IPS DF 6.9 (cell line): ENCODE data around the gene KISS1R.

ENCODE experiments used
- DNase-seq: peaks from one replicate; pipeline ENCODE4 v3.0.0-alpha.2; 2013; ENCODE audit warnings: low read depth, low spot score
- H3K27ac ChIP-seq: one replicate; pipeline ENCODE4 v1.5.1; 2013; ENCODE audit warnings: low read length, control low read depth
- H3K27me3 ChIP-seq: 2 replicates; pipeline ENCODE4 v1.6.1; 2013; ENCODE audit warnings: mild to moderate bottlenecking, low read length; ENCODE audit not compliant: control insufficient read depth, insufficient read depth
- H3K36me3 ChIP-seq: 2 replicates; pipeline ENCODE4 v1.6.1; 2013; ENCODE audit warnings: low read length; ENCODE audit not compliant: control insufficient read depth, insufficient read depth
- H3K4me1 ChIP-seq: 2 replicates; pipeline ENCODE4 v1.6.1; 2013; ENCODE audit warnings: low read length; ENCODE audit not compliant: control insufficient read depth, insufficient read depth
- H3K4me3 ChIP-seq: 2 replicates; pipeline ENCODE4 v1.5.1; 2013; ENCODE audit warnings: mild to moderate bottlenecking, low read length
- H3K9me3 ChIP-seq: 2 replicates; pipeline ENCODE4 v1.6.1; 2013; ENCODE audit warnings: low read length, inconsistent platforms; ENCODE audit not compliant: control insufficient read depth, insufficient read depth
- WGBS: extraction: QIAGEN DNeasy Blood & Tissue Kit; methylation state at CpG from one replicate; pipeline ENCODE4 v1.1.7; 2013; ENCODE audit warnings: mixed read lengths, missing lambda C conversion rate; ENCODE audit not compliant: insufficient read length, insufficient coverage; 5-methylcytosine and 5-hydroxymethylcytosine counted together

Gene KISS1R

DNA sequence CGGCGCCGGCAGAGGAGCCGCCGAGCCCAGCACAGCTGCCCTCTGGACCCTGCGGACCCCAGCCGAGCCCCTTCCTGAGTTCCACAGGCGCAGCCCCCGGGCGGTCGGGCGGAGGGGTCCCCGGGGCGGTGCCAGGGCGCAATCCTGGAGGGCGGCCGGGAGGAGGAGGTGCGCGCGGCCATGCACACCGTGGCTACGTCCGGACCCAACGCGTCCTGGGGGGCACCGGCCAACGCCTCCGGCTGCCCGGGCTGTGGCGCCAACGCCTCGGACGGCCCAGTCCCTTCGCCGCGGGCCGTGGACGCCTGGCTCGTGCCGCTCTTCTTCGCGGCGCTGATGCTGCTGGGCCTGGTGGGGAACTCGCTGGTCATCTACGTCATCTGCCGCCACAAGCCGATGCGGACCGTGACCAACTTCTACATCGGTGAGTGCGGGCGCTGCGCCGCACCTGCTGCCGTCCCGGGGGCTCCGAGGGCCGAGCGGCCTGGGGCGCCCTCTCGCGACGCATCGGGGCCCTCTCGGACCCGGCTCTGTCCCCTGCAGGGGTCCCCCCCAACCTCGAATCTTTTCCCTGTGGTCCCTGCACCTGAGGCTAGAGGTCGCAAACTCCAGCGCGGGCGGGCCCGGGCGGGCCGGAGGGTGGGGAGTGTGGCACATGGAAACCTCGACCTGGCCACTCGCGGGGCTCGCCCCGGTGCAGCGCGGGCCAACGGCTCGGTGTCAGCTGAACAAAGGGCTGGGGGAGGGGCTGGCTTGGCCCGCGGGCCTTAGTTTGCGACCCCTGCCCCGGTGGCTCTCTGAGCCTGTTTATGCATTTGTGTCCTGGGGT, at the start of gene KISS1R:
Gene KISS1R (plus strand): TSS at position 11 of the 829 bp plus-strand sequence. CDS start 170 bp downstream, at position 181.
- WGBS, result no CpG with 5 or more reads among the region's 87 CpGs
- Histone ChIP-seq H3K4me3 (peak within 1 kb of the TSS; percentile 45; the same call in 1 of the 2 replicates), H3K27ac (no peak within 1 kb of the TSS), H3K9me3 (no peaks in the 10 kb centered on the region), H3K4me1 (peaks cover 4% of the 10 kb centered on the region), H3K27me3 (peaks cover 28% of the 10 kb centered on the region), H3K36me3 (peaks cover 2% of the 10 kb centered on the region; the same call in 1 of the 2 replicates)
- DNase-seq, result no peak

GRCh38 chr19:867855-868457, 49.2 kb upstream of the KISS1R start:
- no peak overlapping the region for H3K4me3 ChIP-seq
- no peak overlapping the region for H3K27ac ChIP-seq
- no peaks in the 10 kb centered on the region for H3K27me3 ChIP-seq
- H3K4me1 ChIP-seq, result peaks cover 10% of the 10 kb centered on the region
- H3K9me3 ChIP-seq, result no peaks in the 10 kb centered on the region
- WGBS, result no CpG with 5 or more reads among the region's 39 CpGs
- H3K36me3 ChIP-seq, result peaks cover 15% of the 10 kb centered on the region; the same call in 1 of the 2 replicates
- DNase-seq, result no peak

- Histone ChIP-seq H3K36me3 (peaks cover 18% of the 10 kb centered on the region; the same call in 1 of the 2 replicates), H3K27ac (no peak overlapping the region), H3K9me3 (no peaks in the 10 kb centered on the region), H3K4me1 (peaks cover 14% of the 10 kb centered on the region), H3K27me3 (no peaks in the 10 kb centered on the region), H3K4me3 (no peak overlapping the region)
- no peak for DNase-seq
- no CpG with 5 or more reads among the region's 34 CpGs for WGBS
Observed at GRCh38 chr19:868458-869244, 48.5 kb upstream of the KISS1R start.

GRCh38 chr19:869245-870177, 47.6 kb upstream of the KISS1R start:
- H3K4me3 ChIP-seq, result no peak overlapping the region
- no peak overlapping the region for H3K27ac ChIP-seq
- no peaks in the 10 kb centered on the region for H3K9me3 ChIP-seq
- peaks cover 14% of the 10 kb centered on the region for H3K4me1 ChIP-seq
- peaks cover 18% of the 10 kb centered on the region; the same call in 1 of the 2 replicates for H3K36me3 ChIP-seq
- no peak for DNase-seq
- H3K27me3 ChIP-seq, result no peaks in the 10 kb centered on the region
- WGBS, result no CpG with 5 or more reads among the region's 29 CpGs

GRCh38 chr19:870314-870713, 46.8 kb upstream of the KISS1R start:
- Histone ChIP-seq H3K9me3 (no peaks in the 10 kb centered on the region), H3K36me3 (peaks cover 21% of the 10 kb centered on the region; the same call in 1 of the 2 replicates), H3K4me1 (peaks cover 14% of the 10 kb centered on the region), H3K27ac (no peak overlapping the region), H3K4me3 (no peak overlapping the region), H3K27me3 (no peaks in the 10 kb centered on the region)
- no peak for DNase-seq
- WGBS, result no CpG with 5 or more reads among the region's 8 CpGs

- Histone ChIP-seq H3K27me3 (no peaks in the 10 kb centered on the region), H3K36me3 (peaks cover 21% of the 10 kb centered on the region; the same call in 1 of the 2 replicates), H3K4me3 (no peak overlapping the region), H3K4me1 (peaks cover 13% of the 10 kb centered on the region), H3K9me3 (no peaks in the 10 kb centered on the region), H3K27ac (no peak overlapping the region)
- DNase-seq, result no peak
- no CpG with 5 or more reads among the region's 28 CpGs for WGBS
Observed at GRCh38 chr19:870963-871401, 46.2 kb upstream of the KISS1R start.

GRCh38 chr19:871446-872265, 45.5 kb upstream of the KISS1R start:
- Histone ChIP-seq H3K4me1 (peaks cover 13% of the 10 kb centered on the region), H3K27ac (no peak overlapping the region), H3K9me3 (no peaks in the 10 kb centered on the region), H3K4me3 (no peak overlapping the region), H3K27me3 (no peaks in the 10 kb centered on the region), H3K36me3 (peaks cover 21% of the 10 kb centered on the region; the same call in 1 of the 2 replicates)
- no CpG with 5 or more reads among the region's 33 CpGs for WGBS
- no peak for DNase-seq

GRCh38 chr19:872266-872951, 44.7 kb upstream of the KISS1R start:
- Histone ChIP-seq H3K36me3 (peaks cover 23% of the 10 kb centered on the region; the same call in 1 of the 2 replicates), H3K4me1 (peaks cover 11% of the 10 kb centered on the region), H3K27me3 (no peaks in the 10 kb centered on the region), H3K4me3 (no peak overlapping the region), H3K9me3 (no peaks in the 10 kb centered on the region), H3K27ac (no peak overlapping the region)
- DNase-seq, result no peak
- no CpG with 5 or more reads among the region's 27 CpGs for WGBS
